AG04450 (cell line): ENCODE data around the gene RAD23B. TPM values are rescaled to one million over a fixed set of nuclear protein-coding genes. Genes with fewer than 3 reads are reported as not detected.

Experiments
- CTCF ChIA-PET: fragments of 300-600, 350-600 bp; formaldehyde crosslinking; extraction: SDS; loops from one replicate; lab custom pipeline; 2022; ENCODE audit warnings: antibody characterized with exemption, inconsistent platforms; lab: Charles Lee
- POLR2A ChIA-PET: fragments of 350-600 bp; formaldehyde crosslinking; extraction: SDS; loops from one replicate; lab custom pipeline; 2021; ENCODE audit warnings: antibody characterized with exemption, inconsistent platforms; lab: Yijun Ruan, JAX
- DNase-seq: peaks from one replicate; pipeline ENCODE4 v3.0.0-alpha.2; 2011; ENCODE audit warnings: low read depth, low spot score
- H3K27ac ChIP-seq: one replicate; pipeline ENCODE4 v1.5.1; 2012; ENCODE audit warnings: low read depth, low read length, control low read depth
- H3K27me3 ChIP-seq: one replicate; pipeline ENCODE4 v1.6.0; 2012; ENCODE audit warnings: low read length; ENCODE audit not compliant: control insufficient read depth, insufficient read depth
- H3K4me3 ChIP-seq: 2 replicates; pipeline ENCODE4 v1.5.1; 2011; ENCODE audit warnings: mild to moderate bottlenecking, low read depth, low read length, control low read depth
- H3K9me3 ChIP-seq: 2 replicates; pipeline ENCODE4 v1.5.1; 2012; ENCODE audit warnings: low read length; ENCODE audit not compliant: control insufficient read depth, insufficient read depth
- CTCF ChIP-seq: IDR thresholded peaks from 2 replicates; pipeline ENCODE4 v1.5.1; 2011; ENCODE audit warnings: low read depth, low read length, control low read depth, inconsistent platforms
- polyA plus RNA-seq: library from polyadenylated mRNA; depleted of rRNA; stranded (reverse); fragments of >200 nt; gene quantifications from 2 replicates; pipeline ENCODE4 v1.2.3, GENCODE V29; 2011

The RAD23B gene
- polyA plus RNA-seq, 1 experiment = 224 TPM

- no peak for DNase-seq
- CTCF ChIA-PET = interaction anchor here (0.6 kb wide), 1 partner anchor 27 kb away, joined by 3 read pairs; no protein-coding TSS in a partner anchor
- no peaks in the 10 kb centered on the region for H3K27me3 ChIP-seq
- TF ChIP-seq CTCF = no peak
- no peaks in the 10 kb centered on the region; the same call in 1 of the 2 replicates for H3K9me3 ChIP-seq
- no peak overlapping the region for H3K4me3 ChIP-seq
- H3K27ac ChIP-seq = no peak overlapping the region
- POLR2A ChIA-PET = no interaction called here
These were observed 85.6 kb downstream of the RAD23B start for GRCh38 chr9:107368696-107369095.

- Histone ChIP-seq H3K4me3 (no peak overlapping the region), H3K9me3 (no peaks in the 10 kb centered on the region), H3K27me3 (peaks cover 2% of the 10 kb centered on the region), H3K27ac (no peak overlapping the region)
- ChIA-PET CTCF (no interaction called here), POLR2A (no interaction called here)
- no peak for TF ChIP-seq CTCF
- DNase-seq = no peak
These were observed 90.7 kb downstream of the RAD23B start for GRCh38 chr9:107373809-107374208.

- Histone ChIP-seq H3K9me3 (no peaks in the 10 kb centered on the region), H3K4me3 (no peak overlapping the region), H3K27ac (no peak overlapping the region), H3K27me3 (peaks cover 2% of the 10 kb centered on the region)
- TF ChIP-seq CTCF = no peak
- no peak for DNase-seq
- ChIA-PET CTCF (no interaction called here), POLR2A (no interaction called here)
These were observed 91.9 kb downstream of the RAD23B start for GRCh38 chr9:107375001-107375400.

- no peak for DNase-seq
- Histone ChIP-seq H3K9me3 (no peaks in the 10 kb centered on the region), H3K4me3 (no peak overlapping the region), H3K27me3 (peaks cover 2% of the 10 kb centered on the region), H3K27ac (no peak overlapping the region)
- POLR2A ChIA-PET = no interaction called here
- no peak for TF ChIP-seq CTCF
- CTCF ChIA-PET = no interaction called here
These were observed 92.7 kb downstream of the RAD23B start for GRCh38 chr9:107375651-107376369.

GRCh38 chr9:107378006-107378405 is 94.9 kb downstream of the RAD23B start:
- Histone ChIP-seq H3K27me3 (peaks cover 2% of the 10 kb centered on the region), H3K4me3 (no peak overlapping the region), H3K27ac (no peak overlapping the region), H3K9me3 (no peaks in the 10 kb centered on the region)
- CTCF ChIA-PET = interaction anchor here (0.6 to 1.0 kb wide), 2 partner anchors 48 to 219 kb away, joined by 3 read pairs; no protein-coding TSS in a partner anchor
- no peak for TF ChIP-seq CTCF
- POLR2A ChIA-PET = no interaction called here
- no peak for DNase-seq
